Activated CD4-positive, alpha-beta T cell treated with anti-CD3 and anti-CD28 coated beads, Interleukin-2, amount 50 U/mL, for 24 hours (primary cell): Measurements from ENCODE around the gene EFNA4.
"Not testable (repeated sequence)": the region's sequence is repeated elsewhere in the genome, so short reads cannot be mapped to it uniquely, and the experiment has no call there.

Experiments used
- DNase-seq, 2 donors: peaks; one replicate each; pipeline ENCODE4 v3.0.0-alpha.2; 2020; ENCODE audit warnings: low read depth in 1 of 2, low spot score in 1 of 2

The EFNA4 gene

GRCh38 chr1:155116113-155116764 lies 52.7 kb downstream of the EFNA4 start:
- no peak for DNase-seq

- no peak for DNase-seq
Observed at GRCh38 chr1:155117610-155118009, 54.1 kb downstream of the EFNA4 start.

GRCh38 chr1:155118090-155118489 lies 54.5 kb downstream of the EFNA4 start:
- not testable (repeated sequence) for DNase-seq
